DMS153 treated with DMSO at 0.1 percent for 48 hours (cell line): ENCODE data around the gene CEP170B.
"Not testable (repeated sequence)": the region's sequence is repeated elsewhere in the genome, so short reads cannot be mapped to it uniquely, and the experiment has no call there.

Experiments
- DNase-seq: peaks from one replicate; lab custom pipeline; 2025; ENCODE audit not compliant: unreplicated experiment; lab: John Stamatoyannopoulos, UW

CEP170B gene

DNA sequence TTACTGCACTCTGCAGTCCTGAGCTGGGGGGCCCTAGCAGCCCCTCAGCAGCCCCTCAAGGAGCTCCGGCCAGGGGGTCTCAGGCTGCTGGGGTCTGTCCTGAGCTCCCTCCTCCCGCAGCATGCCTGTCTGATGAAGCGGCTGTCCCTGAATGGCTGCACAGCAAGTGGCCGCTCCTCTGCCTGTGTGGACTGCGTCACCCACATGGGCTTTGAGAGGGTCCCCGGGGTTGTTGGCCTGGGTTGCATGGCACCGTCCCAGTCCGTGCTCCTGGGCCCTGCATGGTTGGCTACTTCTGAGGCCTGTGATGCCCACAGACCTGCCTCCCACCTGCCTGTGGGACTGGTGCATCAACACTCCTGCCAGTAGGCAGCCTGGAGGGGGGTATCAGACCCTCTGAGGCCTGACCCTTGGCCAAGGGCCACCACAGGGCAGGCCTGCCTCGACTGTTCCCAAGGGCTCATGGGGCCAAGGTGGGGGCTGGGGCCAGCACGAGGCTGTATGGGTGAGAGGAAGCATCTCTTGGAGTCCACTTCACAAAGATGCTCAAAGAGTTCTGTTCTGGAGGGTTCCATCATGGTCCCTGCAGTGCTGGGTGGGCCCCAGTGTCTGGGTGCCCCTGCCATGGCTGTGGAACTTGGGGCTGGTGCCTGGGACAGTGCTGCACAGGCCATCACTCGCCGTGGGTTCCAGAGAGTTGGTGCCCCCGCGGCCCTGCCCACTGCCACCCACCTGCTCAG lies 12.2 kb downstream of the CEP170B start:
- no peak for DNase-seq

DNA sequence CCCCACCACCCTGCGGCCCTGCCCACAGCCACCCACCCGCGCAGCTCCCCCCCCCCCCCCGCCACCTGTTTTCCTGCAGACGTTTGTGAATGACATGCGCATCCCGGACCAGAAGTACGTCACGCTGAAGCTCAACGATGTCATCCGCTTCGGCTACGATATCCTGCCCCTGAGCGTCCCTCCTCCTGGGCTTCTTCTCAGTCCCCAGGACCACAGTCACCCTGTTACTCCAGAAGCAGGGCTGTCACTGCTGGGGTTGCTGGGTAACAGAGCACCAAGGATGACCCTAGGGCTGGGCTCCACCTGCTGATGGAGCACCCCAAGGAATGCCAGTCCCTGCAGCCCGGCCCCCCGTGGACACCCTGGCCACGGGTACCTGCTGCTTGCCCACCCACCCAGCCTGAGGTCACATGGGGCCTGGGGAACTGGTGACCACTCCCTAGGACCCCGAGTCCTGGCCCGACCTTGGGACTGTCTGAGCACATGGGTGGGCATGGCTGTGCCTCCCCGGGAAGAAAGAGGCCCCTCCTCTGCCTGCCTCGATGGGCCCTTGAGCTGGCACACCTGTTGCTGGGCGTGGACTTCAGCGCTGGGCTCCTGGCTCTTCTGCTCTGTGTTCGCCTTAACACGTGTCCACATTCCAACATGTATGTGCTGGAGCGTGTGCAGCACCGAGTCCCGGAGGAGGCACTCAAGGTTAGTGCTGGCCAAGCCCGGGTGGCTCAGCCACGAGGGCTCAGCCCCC lies 12.9 kb downstream of the CEP170B start:
- no peak for DNase-seq

DNA sequence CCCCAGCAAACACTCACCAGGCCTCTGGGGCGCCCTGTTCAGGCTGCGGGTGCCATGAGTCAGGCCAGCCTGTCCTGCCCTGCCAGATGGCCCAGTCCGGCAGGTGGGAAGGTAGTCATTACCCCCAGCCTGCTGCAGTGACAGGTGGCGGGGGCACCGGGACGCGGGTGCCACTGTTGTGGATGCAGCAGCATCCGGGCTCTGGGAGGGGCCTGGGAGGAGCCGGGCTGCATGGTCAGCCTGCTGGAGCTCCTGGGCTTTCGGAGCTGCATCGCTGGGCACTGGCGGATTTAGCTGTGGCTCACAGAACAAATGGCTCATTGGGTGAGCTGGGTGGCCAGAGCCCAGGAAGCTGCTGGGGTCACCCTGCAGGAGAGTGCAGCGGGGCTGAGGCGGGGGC lies 13.5 kb downstream of the CEP170B start:
- no peak for DNase-seq

DNA sequence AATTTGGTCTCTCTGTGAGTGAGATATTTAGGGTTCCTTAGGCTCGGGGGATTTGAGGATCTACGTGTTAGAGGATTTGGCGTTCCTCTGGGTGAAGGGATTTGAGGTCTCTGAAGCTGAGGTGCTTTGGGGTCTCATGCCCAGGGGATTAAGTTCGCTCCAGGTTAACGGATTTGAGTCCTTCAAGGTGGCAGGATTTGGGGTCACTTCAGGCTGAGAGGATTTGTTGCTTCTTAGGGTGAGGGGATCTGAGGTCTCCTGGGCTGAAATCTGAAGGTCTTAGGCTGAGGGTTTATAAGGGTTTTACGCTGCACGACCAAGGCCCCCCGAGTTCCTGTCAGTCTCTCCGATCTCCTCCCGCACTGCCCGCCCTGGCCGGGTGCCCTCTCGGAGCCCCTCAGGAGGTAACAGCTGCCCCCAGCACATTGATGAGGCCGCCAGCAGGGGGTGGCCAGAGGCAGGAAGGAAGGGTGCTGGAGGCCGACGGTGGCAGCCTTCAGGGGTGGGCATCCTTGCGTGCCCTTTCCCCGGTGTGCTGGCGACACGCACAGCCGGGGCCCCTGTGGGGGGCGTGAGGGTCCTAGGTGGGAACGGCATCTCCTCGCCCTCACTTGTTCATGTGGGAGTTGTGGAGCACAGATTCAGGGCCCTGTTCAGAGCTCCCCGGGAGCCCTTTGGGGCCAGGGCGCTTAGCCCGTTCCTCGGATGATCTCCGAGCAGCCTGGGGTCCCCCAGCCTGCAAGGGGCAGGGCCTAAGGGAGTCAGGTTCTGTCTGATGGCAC lies 14.3 kb downstream of the CEP170B start:
- DNase-seq: no peak

DNA sequence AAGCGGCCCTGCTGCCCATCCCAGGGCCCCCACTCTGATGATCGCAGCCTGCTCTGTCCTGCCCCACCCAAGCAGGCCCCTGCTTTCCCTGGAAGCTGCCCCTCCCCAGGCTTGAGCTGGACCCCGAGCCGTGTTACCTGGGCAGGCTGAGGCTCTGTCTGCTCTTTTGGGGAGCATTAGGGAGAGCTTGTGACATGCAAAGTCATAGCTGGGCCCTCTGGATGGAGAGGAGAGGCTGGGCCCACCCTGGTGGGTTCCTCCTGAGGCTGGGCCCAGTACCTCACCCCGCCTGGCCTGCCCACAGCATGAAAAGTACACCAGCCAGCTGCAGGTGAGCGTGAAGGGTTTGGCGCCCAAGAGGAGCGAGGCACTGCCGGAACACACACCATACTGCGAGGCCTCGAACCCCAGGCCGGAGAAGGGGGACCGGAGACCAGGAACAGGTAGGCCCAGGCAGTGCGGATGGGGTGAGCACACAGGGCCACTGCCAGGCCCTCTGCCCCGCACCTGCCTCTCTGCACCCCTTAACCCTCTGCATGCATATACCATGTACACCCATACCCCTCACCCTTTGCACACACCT lies 15.0 kb downstream of the CEP170B start:
- no peak for DNase-seq

DNA sequence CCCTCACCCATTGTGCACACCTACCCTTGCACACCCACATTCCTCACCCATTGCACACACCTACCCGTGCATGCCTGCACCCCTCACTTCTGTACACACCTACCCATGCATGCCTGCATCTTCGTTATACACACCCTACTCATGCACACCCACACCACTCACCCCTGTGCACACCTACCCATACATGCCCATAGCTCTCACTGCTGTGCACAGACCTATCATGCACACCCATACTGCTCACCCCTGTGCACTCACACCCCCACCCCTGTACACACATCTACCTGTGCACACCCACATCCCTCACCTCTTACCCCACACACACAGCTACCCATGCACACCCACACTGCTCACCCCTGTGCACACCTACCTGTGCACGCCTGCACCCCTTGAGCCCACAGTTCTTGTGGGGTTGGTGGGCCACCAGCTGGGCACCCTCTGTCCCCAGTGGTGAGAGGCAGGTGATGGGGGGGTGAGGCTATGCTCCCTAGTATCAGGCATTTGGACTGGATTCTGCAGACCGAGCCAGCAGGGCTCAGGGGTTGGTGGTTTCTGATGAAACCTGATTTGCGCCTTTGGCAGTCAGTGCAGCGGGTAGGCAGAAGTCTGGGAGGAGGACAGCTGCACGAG lies 15.6 kb downstream of the CEP170B start:
- no peak for DNase-seq

DNA sequence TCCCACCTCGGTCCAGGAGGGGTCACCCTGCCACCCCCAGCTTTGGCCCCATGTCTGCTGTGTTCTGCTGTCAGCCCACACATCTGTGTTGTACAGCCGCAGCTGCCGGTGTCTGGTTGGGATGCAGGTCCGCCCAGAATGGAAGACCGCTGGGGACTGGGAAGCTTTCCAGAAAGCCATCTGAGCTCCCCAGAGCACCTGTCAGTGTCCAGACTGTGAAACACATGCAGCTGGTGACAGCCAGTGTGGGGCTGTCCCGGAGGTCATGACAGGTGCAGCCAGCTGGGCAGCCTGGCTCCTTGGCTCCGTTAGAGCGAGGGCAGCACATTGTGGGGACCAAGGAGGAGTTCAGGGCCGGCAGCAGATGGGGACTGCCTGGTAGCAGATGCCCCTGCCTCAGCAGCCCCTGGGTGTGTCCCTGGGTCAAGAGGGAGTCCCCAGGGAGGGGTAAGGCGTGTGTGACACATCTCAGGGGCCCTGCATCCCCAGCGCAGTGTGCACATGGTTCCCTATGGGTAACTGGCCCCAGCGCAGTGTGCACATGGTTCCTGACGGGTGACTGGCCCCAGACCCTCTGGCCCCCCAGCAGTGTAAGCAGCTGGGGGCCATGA lies 16.4 kb downstream of the CEP170B start:
- DNase-seq: no peak

DNA sequence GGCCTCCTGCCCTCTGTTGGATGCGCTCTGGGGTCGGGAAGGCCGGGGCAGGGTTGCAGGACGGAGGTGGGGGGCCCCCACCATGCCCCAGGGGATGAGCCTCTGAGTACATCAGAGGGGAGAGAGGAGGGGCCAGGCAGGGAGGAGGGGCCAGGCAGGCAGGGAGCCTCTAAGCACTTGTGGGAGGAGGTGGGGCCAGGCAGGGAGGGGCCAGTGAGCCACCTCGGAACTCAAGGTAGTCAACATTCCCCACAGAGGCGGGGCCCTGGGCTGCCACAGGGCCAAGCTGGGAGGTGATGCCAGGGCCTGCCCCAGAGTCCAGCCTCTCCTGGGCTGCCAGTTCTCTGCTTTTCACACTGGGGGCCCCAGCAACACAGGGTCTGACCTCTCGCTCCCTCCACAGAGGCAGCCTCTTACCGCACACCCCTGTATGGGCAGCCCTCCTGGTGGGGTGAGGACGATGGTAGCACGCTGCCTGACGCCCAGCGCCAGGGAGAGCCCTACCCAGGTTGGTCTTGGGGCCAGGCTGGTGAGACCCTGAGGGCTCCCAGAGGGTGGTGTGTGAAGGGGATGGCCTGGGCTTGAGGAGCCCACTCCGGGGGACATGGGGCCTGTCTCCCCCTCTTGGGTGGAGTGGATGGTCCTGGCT lies 17.4 kb downstream of the CEP170B start:
- DNase-seq: no peak

DNA sequence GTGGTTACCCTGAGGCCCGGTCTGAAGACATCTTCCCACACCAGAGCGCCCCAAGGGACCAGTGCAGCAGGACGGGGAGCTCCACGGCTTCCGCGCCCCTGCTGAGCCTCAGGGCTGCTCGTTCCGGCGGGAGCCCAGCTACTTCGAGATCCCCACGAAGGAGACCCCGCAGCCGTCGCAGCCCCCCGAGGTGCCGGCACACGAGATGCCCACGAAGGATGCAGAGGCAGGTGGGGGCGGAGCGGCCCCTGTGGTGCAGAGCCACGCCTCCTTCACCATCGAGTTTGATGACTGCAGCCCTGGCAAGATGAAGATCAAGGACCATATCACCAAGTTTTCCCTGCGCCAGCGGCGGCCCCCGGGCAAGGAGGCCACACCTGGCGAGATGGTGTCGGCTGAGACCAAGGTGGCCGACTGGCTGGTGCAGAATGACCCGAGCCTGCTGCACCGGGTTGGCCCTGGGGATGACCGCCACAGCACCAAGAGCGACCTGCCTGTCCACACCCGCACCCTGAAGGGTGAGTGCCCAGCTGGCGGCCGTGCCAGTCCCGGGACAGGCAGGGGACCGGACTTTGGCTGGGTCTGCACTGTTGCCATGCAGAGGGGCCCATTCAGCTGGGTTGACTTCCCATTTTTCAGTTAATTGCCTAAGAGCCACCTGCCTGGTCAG lies 18.1 kb downstream of the CEP170B start:
- no peak for DNase-seq

DNA sequence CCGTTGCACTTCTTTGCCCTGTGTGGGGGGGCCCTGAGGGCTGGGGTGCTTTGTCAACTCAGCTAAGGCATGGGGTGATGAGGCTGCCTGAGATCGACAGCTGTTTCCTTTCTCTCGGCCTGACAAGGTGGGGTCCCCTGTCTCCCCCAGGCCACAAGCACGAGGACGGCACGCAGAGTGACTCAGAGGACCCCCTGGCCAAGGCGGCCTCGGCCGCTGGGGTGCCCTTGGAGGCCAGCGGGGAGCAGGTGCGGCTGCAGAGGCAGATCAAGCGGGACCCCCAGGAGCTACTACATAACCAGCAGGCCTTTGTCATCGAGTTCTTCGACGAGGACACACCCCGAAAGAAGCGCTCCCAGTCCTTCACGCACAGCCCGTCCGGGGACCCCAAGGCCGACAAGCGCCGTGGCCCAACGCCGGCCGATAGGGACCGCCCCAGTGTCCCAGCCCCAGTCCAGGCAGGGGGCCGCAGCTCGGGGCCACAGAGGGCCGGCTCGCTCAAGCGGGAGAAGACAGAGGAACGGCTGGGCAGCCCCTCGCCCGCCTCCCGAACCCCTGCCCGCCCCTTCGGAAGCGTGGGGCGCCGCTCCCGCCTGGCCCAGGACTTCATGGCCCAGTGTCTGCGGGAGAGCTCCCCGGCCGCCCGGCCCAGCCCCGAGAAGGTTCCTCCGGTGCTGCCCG lies 18.8 kb downstream of the CEP170B start:
- DNase-seq: no peak

DNA sequence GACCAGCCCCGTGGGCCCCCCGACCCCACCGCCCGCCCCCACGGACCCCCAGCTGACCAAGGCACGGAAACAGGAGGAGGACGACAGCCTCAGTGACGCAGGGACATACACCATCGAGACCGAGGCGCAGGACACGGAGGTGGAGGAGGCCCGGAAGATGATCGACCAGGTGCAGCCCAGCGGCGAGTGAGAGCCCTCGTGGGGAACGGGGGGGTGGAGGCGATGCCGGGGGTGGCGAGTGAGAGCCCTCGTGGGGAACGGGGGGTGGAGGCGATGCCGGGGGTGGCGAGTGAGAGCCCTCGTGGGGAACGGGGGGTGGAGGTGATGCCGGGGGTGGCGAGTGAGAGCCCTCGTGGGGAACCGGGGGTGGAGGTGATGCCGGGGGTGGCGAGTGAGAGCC lies 19.3 kb downstream of the CEP170B start:
- not testable (repeated sequence) for DNase-seq

DNA sequence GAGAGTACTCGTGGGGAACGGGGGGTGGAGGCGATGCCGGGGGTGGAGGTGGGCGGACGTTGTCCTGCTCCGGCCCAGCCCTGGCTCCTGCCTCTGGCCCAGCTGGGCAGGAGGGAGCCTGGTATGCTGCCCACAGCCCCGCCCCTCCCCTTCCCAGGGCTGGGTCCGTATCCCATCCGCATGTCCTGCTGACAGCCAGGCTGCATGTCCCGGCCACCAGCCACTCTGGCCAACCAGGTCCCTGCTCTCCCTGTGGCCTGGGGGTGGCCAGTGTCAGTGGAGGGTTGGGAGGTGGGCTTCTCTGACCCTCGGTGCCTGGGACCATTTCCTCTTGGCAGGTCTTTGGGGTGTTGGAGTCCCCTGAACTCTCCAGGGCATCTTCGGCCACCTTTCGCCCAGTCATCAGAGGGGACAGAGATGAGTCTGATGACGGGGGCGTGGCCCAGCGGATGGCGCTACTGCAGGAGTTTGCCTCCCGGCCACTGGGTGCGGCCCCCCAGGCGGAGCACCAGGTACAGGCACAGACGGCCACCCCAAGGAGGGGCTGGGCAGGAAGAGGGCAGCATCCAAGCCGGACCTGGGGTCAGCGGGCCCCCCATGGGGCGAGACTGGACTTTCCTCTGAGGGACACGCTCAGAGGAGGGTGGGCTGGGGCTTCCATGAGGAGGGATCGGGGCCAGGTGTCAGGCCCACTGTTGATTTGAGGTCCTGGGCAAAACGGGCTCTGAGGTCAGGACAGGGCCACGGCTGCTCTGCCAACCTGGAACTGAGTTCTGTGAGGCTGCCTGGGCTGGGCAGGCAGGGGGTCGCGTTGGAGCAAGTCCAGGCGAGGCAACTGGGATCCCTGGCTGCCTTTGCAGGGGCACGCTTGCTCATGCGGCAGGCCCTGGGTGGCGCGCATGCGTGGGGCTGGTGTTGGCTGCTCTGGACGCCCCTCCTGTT lies 20.2 kb downstream of the CEP170B start:
- DNase-seq: no peak

DNA sequence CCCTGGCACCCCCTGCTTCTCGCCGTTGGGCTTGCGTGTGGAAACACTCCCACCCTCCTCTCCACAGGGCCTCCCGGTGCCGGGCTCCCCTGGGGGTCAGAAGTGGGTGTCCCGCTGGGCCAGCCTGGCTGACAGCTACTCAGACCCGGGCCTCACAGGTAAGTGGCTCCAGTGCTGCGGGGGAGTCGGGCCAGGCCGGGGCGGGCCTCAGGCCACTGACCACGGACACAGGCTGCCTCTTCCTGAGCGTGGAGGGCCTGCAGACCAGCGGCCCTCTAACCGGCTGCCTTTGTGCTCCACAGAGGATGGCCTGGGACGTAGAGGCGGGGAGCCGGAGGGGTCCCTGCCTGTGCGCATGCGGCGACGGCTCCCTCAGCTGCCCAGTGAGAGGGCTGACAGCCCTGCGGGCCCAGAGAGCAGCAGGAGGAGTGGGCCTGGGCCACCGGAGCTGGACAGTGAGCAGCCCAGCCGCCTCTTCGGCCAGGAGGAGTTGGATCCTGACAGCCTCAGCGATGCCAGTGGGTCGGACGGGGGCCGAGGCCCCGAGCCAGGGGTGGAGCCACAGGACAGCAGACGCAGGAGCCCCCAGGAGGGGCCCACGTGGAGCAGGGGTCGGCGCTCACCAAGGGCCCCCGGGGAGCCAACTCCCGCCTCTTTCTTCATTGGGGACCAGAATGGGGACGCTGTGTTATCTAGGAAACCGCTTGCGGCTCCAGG lies 21.1 kb downstream of the CEP170B start:
- DNase-seq: no peak

DNA sequence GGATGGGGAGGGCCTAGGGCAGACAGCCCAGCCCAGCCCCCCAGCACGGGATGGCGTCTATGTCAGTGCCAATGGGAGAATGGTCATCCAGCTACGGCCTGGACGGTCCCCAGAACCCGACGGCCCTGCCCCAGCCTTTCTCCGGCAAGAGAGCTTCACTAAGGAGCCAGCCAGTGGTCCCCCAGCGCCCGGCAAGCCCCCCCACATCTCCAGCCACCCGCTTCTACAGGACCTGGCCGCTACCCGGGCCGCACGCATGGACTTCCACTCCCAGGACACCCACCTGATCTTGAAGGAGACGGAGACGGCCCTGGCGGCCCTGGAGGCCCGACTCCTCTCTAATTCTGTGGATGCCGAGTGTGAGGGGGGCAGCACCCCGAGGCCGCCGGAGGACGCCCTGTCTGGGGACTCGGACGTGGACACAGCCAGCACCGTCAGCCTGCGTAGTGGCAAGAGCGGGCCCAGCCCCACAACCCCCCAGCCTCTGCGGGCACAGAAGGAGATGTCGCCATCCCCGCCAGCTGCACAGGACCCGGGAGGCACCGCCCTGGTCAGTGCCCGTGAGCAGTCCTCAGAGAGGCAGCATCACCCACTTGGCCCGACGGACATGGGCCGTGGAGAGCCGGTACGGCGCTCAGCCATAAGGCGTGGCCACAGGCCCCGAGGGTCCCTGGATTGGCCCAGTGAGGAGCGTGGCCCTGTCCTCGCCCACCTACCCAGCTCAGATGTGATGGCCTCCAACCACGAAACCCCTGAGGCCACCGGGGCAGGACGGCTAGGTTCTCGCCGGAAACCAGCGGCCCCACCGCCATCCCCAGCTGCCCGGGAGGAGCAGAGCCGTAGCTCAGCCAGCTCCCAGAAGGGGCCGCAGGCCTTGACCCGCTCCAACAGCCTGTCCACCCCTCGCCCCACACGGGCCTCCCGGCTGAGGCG lies 21.9 kb downstream of the CEP170B start:
- no peak for DNase-seq

DNA sequence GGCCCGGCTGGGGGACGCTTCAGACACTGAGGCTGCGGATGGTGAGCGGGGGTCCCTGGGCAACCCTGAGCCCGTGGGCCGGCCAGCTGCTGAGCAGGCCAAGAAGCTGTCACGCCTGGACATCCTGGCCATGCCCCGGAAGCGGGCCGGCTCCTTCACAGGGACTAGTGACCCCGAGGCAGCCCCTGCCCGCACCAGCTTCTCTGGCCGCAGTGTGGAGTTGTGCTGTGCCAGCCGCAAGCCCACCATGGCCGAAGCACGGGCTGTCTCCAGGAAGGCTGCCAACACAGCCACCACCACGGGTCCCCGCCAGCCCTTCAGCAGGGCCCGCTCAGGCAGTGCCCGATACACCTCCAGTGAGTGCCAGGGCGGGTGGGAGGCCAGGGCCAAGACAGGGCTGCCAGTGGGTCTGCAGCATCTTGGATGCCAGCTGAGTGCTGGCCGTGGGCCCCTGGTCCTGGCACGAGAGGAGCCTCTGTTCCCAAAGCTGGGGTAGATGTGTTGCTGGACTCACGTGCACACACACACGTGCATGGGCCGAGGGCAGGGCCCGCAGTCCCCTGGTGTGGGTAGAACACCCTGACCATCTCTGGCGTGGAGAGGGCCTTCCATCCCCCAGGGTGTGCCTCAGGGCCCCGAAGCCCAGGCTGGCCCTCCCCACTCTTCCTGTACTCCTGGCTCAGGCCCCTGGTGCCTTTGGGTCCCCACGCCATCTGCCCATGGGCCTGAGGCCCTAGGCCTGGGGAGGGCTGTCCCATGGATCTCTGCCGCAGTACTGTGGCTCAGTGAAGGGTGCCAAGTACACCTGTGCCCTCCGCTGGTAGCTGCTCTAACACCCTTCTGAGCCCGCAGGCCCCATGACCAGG lies 22.8 kb downstream of the CEP170B start:
- DNase-seq: no peak
